H7 (cell line): ENCODE measurements around the gene ESF1. TPM values are rescaled to one million over a fixed set of nuclear protein-coding genes. Genes with fewer than 3 reads are reported as not detected.

Source experiments
- DNase-seq: peaks from one replicate; pipeline ENCODE4 v3.0.0; 2012
- H3K27me3 ChIP-seq: 2 replicates; pipeline ENCODE4 v1.6.0; 2011; ENCODE audit warnings: mild to moderate bottlenecking, low read length; ENCODE audit not compliant: control insufficient read depth, insufficient read depth
- H3K36me3 ChIP-seq: replicated peaks from 2 replicates; pipeline ENCODE4 v1.5.1; 2011; ENCODE audit warnings: low read length; ENCODE audit not compliant: control insufficient read depth, insufficient read depth
- H3K4me3 ChIP-seq: 2 replicates; pipeline ENCODE4 v1.5.1; 2011; ENCODE audit warnings: low read depth, mild to moderate bottlenecking, control low read depth, low read length, moderate library complexity; ENCODE audit not compliant: insufficient read depth
- total RNA-seq: library from RNA; depleted of rRNA; stranded (reverse); fragments of >200 nt; shearing (Covaris generic); gene quantifications from 2 replicates; pipeline ENCODE4 v1.2.3, GENCODE V29; 2014

ESF1 gene
- total RNA-seq, 1 experiment from 2014 or later, result 7.4 TPM

GRCh38 chr20:13736436-13737191 is 48.1 kb downstream of the ESF1 start:
- H3K36me3 ChIP-seq, result peaks cover 6% of the 10 kb centered on the region
- DNase-seq, result no peak
- no peaks in the 10 kb centered on the region for H3K27me3 ChIP-seq
- no peak overlapping the region for H3K4me3 ChIP-seq

- no peaks in the 10 kb centered on the region for H3K27me3 ChIP-seq
- DNase-seq, result no peak
- H3K36me3 ChIP-seq, result peaks cover 4% of the 10 kb centered on the region
- H3K4me3 ChIP-seq, result no peak overlapping the region
Measured at GRCh38 chr20:13735826-13736225, 48.9 kb downstream of the ESF1 start.

GRCh38 chr20:13723011-13723410 is 61.7 kb downstream of the ESF1 start:
- no peak for DNase-seq
- H3K27me3 ChIP-seq, result no peaks in the 10 kb centered on the region
- peaks cover 1% of the 10 kb centered on the region for H3K36me3 ChIP-seq
- no peak overlapping the region for H3K4me3 ChIP-seq

- no peak for DNase-seq
- H3K36me3 ChIP-seq, result peaks cover 5% of the 10 kb centered on the region
- H3K27me3 ChIP-seq, result no peaks in the 10 kb centered on the region
- H3K4me3 ChIP-seq, result no peak overlapping the region
Measured at GRCh38 chr20:13718171-13718570, 66.5 kb downstream of the ESF1 start.

- H3K27me3 ChIP-seq, result no peaks in the 10 kb centered on the region
- DNase-seq, result no peak
- peaks cover 5% of the 10 kb centered on the region for H3K36me3 ChIP-seq
- no peak overlapping the region for H3K4me3 ChIP-seq
Measured at GRCh38 chr20:13717631-13718044, 67.1 kb downstream of the ESF1 start.

GRCh38 chr20:13715171-13715570 is 69.5 kb downstream of the ESF1 start:
- no peak for DNase-seq
- Histone ChIP-seq H3K36me3 (peaks cover 5% of the 10 kb centered on the region), H3K4me3 (no peak overlapping the region), H3K27me3 (no peaks in the 10 kb centered on the region)

GRCh38 chr20:13708234-13708633 is 76.5 kb downstream of the ESF1 start:
- no peak for DNase-seq

GRCh38 chr20:13703265-13703664 is 81.5 kb downstream of the ESF1 start:
- no peak for DNase-seq
- Histone ChIP-seq H3K36me3 (no peaks in the 10 kb centered on the region), H3K27me3 (no peaks in the 10 kb centered on the region), H3K4me3 (no peak overlapping the region)

More at GRCh38 chr20:13708234-13708633, 76.5 kb downstream of the ESF1 start:
- Histone ChIP-seq H3K36me3 (no peaks in the 10 kb centered on the region), H3K4me3 (no peak overlapping the region), H3K27me3 (no peaks in the 10 kb centered on the region)

- Histone ChIP-seq H3K27me3 (no peaks in the 10 kb centered on the region), H3K4me3 (no peak overlapping the region), H3K36me3 (no peaks in the 10 kb centered on the region)
- DNase-seq, result no peak
Measured at GRCh38 chr20:13701486-13701885, 83.2 kb downstream of the ESF1 start.

GRCh38 chr20:13700761-13701160 is 84.0 kb downstream of the ESF1 start:
- no peak for DNase-seq
- no peaks in the 10 kb centered on the region for H3K36me3 ChIP-seq
- no peaks in the 10 kb centered on the region for H3K27me3 ChIP-seq
- H3K4me3 ChIP-seq, result no peak overlapping the region

GRCh38 chr20:13694420-13695150 is 90.1 kb downstream of the ESF1 start:
- Histone ChIP-seq H3K36me3 (no peaks in the 10 kb centered on the region), H3K4me3 (no peak overlapping the region), H3K27me3 (no peaks in the 10 kb centered on the region)
- no peak for DNase-seq

GRCh38 chr20:13692802-13693736 is 91.7 kb downstream of the ESF1 start:
- no peaks in the 10 kb centered on the region for H3K36me3 ChIP-seq
- H3K4me3 ChIP-seq, result no peak overlapping the region
- DNase-seq, result no peak
- no peaks in the 10 kb centered on the region for H3K27me3 ChIP-seq

- no peak for DNase-seq
- no peak overlapping the region for H3K4me3 ChIP-seq
- H3K36me3 ChIP-seq, result no peaks in the 10 kb centered on the region
- H3K27me3 ChIP-seq, result no peaks in the 10 kb centered on the region
Measured at GRCh38 chr20:13690943-13691342, 93.8 kb downstream of the ESF1 start.

- Histone ChIP-seq H3K4me3 (no peak overlapping the region), H3K27me3 (no peaks in the 10 kb centered on the region), H3K36me3 (no peaks in the 10 kb centered on the region)
- no peak for DNase-seq
Measured at GRCh38 chr20:13687815-13688214, 96.9 kb downstream of the ESF1 start.
